ENCODE data around the gene HVCN1.

DNA sequence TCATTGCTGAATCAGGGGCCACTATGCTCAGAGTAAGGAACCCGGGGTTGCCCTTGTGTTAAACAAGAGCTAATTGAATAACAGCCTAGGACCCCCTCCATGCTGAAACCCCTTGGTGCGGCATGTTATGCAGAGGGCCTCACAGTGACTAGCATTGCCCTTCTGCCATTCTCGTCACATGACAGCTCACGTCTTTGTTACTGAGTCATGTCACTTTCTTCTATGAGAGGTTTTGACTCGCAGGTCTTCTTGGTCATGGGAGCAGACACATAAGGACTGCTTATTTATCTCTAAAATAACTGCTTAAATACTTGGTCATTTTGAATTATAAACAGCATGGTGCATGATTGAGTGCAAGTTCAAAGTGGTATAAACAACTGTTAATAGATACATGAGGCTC, 50.1 kb downstream of the HVCN1 start:
- TF ChIP-seq, protein P1, sequence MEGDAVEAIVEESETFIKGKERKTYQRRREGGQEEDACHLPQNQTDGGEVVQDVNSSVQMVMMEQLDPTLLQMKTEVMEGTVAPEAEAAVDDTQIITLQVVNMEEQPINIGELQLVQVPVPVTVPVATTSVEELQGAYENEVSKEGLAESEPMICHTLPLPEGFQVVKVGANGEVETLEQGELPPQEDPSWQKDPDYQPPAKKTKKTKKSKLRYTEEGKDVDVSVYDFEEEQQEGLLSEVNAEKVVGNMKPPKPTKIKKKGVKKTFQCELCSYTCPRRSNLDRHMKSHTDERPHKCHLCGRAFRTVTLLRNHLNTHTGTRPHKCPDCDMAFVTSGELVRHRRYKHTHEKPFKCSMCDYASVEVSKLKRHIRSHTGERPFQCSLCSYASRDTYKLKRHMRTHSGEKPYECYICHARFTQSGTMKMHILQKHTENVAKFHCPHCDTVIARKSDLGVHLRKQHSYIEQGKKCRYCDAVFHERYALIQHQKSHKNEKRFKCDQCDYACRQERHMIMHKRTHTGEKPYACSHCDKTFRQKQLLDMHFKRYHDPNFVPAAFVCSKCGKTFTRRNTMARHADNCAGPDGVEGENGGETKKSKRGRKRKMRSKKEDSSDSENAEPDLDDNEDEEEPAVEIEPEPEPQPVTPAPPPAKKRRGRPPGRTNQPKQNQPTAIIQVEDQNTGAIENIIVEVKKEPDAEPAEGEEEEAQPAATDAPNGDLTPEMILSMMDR (IDR thresholded peaks at IDR 0.05) = no peak
- TF ChIP-seq POLR2AphosphoS5 (IDR thresholded peaks at IDR 0.05; ENCODE audit: insufficient read depth in 1 of 2, low read depth in 1 of 2) = no peak
